HEK293 (cell line): ENCODE measurements around the gene EPS8L1.

Experiments used
- KLF10 ChIP-seq: fragments of 450-650 bp; IDR thresholded peaks from 2 replicates; pipeline ENCODE4 v1.5.1; 2018; ENCODE audit warnings: missing biosample characterization, mild to moderate bottlenecking, missing genetic modification characterization
- MEIS1 ChIP-seq: sonication (generic); formaldehyde crosslinking; IDR thresholded peaks from 2 replicates; pipeline ENCODE4 v1.8.1; 2022; ENCODE audit warnings: missing genetic modification reagents, mild to moderate bottlenecking, borderline replicate concordance
- ZBTB7A ChIP-seq: fragments of 450-650 bp; formaldehyde crosslinking; IDR thresholded peaks from 2 replicates; pipeline ENCODE4 v1.5.1; 2016; ENCODE audit warnings: low read depth, missing biosample characterization, missing genetic modification characterization
- ZNF530 ChIP-seq: fragments of 450-650 bp; formaldehyde crosslinking; IDR thresholded peaks from 2 replicates; pipeline ENCODE4 v1.5.1; 2016; ENCODE audit warnings: low read depth, missing biosample characterization, missing genetic modification characterization
- TF ChIP-seq, protein P1 (sequence below): fragments of 450-650 bp; formaldehyde crosslinking; IDR thresholded peaks from 2 replicates; pipeline ENCODE4 v1.5.1; 2016; ENCODE audit warnings: missing biosample characterization, missing genetic modification characterization
- TF ChIP-seq, protein P2 (sequence below): fragments of 450-650 bp; formaldehyde crosslinking; IDR thresholded peaks from 2 replicates; pipeline ENCODE4 v1.5.1; 2016; ENCODE audit warnings: missing biosample characterization, missing genetic modification characterization
- TF ChIP-seq, protein P3 (sequence below): fragments of 450-650 bp; formaldehyde crosslinking; IDR thresholded peaks from 2 replicates; pipeline ENCODE4 v1.5.1; 2016; ENCODE audit warnings: missing biosample characterization, missing genetic modification characterization
- TF ChIP-seq, protein P4 (sequence below): fragments of 450-650 bp; formaldehyde crosslinking; IDR thresholded peaks from 2 replicates; pipeline ENCODE4 v1.5.1; 2016; ENCODE audit warnings: missing biosample characterization, missing genetic modification characterization

DNA sequence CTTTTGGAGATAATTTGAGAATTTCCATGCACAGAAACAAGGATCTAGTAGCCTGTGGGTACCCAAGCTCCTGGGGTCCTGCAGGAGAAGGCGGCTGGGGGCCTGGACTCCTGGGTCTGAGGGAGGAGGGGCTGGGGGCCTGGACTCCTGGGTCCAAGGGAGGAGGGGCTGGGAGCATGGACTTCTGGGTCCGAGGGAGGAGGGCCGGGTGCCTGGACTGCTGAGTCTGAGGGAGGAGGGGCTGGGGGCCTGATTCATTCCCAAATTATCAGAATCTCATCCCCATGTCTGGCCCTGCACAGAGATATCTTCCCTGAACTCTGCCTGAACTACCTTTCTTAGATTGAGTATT lies 12.2 kb upstream of the EPS8L1 start:
- TF ChIP-seq, protein P1, sequence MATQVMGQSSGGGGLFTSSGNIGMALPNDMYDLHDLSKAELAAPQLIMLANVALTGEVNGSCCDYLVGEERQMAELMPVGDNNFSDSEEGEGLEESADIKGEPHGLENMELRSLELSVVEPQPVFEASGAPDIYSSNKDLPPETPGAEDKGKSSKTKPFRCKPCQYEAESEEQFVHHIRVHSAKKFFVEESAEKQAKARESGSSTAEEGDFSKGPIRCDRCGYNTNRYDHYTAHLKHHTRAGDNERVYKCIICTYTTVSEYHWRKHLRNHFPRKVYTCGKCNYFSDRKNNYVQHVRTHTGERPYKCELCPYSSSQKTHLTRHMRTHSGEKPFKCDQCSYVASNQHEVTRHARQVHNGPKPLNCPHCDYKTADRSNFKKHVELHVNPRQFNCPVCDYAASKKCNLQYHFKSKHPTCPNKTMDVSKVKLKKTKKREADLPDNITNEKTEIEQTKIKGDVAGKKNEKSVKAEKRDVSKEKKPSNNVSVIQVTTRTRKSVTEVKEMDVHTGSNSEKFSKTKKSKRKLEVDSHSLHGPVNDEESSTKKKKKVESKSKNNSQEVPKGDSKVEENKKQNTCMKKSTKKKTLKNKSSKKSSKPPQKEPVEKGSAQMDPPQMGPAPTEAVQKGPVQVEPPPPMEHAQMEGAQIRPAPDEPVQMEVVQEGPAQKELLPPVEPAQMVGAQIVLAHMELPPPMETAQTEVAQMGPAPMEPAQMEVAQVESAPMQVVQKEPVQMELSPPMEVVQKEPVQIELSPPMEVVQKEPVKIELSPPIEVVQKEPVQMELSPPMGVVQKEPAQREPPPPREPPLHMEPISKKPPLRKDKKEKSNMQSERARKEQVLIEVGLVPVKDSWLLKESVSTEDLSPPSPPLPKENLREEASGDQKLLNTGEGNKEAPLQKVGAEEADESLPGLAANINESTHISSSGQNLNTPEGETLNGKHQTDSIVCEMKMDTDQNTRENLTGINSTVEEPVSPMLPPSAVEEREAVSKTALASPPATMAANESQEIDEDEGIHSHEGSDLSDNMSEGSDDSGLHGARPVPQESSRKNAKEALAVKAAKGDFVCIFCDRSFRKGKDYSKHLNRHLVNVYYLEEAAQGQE (tag by site-specific recombination), result no peak
- TF ChIP-seq, protein P2, sequence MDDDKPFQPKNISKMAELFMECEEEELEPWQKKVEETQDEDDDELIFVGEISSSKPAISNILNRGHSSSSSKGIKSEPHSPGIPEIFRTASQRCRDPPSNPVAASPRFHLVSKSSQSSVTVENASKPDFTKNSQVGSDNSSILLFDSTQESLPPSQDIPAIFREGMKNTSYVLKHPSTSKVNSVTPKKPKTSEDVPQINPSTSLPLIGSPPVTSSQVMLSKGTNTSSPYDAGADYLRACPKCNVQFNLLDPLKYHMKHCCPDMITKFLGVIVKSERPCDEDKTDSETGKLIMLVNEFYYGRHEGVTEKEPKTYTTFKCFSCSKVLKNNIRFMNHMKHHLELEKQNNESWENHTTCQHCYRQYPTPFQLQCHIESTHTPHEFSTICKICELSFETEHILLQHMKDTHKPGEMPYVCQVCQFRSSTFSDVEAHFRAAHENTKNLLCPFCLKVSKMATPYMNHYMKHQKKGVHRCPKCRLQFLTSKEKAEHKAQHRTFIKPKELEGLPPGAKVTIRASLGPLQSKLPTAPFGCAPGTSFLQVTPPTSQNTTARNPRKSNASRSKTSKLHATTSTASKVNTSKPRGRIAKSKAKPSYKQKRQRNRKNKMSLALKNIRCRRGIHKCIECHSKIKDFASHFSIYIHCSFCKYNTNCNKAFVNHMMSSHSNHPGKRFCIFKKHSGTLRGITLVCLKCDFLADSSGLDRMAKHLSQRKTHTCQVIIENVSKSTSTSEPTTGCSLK (tag by site-specific recombination), result no peak
- TF ChIP-seq, protein P3, sequence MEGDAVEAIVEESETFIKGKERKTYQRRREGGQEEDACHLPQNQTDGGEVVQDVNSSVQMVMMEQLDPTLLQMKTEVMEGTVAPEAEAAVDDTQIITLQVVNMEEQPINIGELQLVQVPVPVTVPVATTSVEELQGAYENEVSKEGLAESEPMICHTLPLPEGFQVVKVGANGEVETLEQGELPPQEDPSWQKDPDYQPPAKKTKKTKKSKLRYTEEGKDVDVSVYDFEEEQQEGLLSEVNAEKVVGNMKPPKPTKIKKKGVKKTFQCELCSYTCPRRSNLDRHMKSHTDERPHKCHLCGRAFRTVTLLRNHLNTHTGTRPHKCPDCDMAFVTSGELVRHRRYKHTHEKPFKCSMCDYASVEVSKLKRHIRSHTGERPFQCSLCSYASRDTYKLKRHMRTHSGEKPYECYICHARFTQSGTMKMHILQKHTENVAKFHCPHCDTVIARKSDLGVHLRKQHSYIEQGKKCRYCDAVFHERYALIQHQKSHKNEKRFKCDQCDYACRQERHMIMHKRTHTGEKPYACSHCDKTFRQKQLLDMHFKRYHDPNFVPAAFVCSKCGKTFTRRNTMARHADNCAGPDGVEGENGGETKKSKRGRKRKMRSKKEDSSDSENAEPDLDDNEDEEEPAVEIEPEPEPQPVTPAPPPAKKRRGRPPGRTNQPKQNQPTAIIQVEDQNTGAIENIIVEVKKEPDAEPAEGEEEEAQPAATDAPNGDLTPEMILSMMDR (tag by site-specific recombination), result no peak
- TF ChIP-seq ZNF530 (tag by site-specific recombination) (no peak), MEIS1 (CRISPR knock-in tag) (no peak), KLF10 (no peak), ZBTB7A (tag by site-specific recombination) (no peak)
- TF ChIP-seq, protein P4, sequence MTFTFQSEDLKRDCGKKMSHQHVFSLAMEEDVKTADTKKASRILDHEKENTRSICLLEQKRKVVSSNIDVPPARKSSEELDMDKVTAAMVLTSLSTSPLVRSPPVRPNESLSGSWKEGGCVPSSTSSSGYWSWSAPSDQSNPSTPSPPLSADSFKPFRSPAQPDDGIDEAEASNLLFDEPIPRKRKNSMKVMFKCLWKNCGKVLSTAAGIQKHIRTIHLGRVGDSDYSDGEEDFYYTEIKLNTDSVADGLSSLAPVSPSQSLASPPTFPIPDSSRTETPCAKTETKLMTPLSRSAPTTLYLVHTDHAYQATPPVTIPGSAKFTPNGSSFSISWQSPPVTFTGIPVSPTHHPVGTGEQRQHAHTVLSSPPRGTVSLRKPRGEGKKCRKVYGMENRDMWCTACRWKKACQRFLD (tag by site-specific recombination), result no peak
